Suppressor macrophage treated with lipopolysaccharide for 1 hour (primary cell): Measurements from ENCODE around the gene FGF14.

Experiments
- DNase-seq, 3 donors: peaks; one replicate each; pipeline ENCODE4 v3.0.0-alpha.2; 2020 to 2022

The FGF14 gene

GRCh38 chr13:101970341-101970740, 431.5 kb downstream of the FGF14 start:
- no peak for DNase-seq

GRCh38 chr13:101967781-101968180, 434.1 kb downstream of the FGF14 start:
- no peak for DNase-seq

GRCh38 chr13:101967216-101967615, 434.6 kb downstream of the FGF14 start:
- no peak for DNase-seq

GRCh38 chr13:101965096-101965495, 436.8 kb downstream of the FGF14 start:
- no peak for DNase-seq

GRCh38 chr13:101959016-101959415, 442.8 kb downstream of the FGF14 start:
- no peak for DNase-seq

GRCh38 chr13:101955764-101956163, 446.1 kb downstream of the FGF14 start:
- no peak for DNase-seq

GRCh38 chr13:101951114-101951513, 450.7 kb downstream of the FGF14 start:
- no peak for DNase-seq

- DNase-seq: no peak
These were observed 452.2 kb downstream of the FGF14 start for GRCh38 chr13:101949681-101950080.

- DNase-seq: no peak
These were observed 455.4 kb downstream of the FGF14 start for GRCh38 chr13:101946401-101946800.

- no peak for DNase-seq
These were observed 456.4 kb downstream of the FGF14 start for GRCh38 chr13:101945435-101945834.

- DNase-seq: no peak
These were observed 457.3 kb downstream of the FGF14 start for GRCh38 chr13:101944521-101944920.

- no peak for DNase-seq
These were observed 459.2 kb downstream of the FGF14 start for GRCh38 chr13:101942535-101943157.

GRCh38 chr13:101942038-101942437, 459.8 kb downstream of the FGF14 start:
- DNase-seq: no peak

- no peak for DNase-seq
These were observed 460.6 kb downstream of the FGF14 start for GRCh38 chr13:101941095-101941783.

GRCh38 chr13:101939370-101939769, 462.5 kb downstream of the FGF14 start:
- no peak for DNase-seq

GRCh38 chr13:101935828-101936227, 466.0 kb downstream of the FGF14 start:
- no peak for DNase-seq

GRCh38 chr13:101931186-101931585, 470.7 kb downstream of the FGF14 start:
- DNase-seq: no peak

- DNase-seq: no peak
These were observed 471.5 kb downstream of the FGF14 start for GRCh38 chr13:101930331-101930730.

GRCh38 chr13:101925731-101926130, 476.1 kb downstream of the FGF14 start:
- no peak for DNase-seq

GRCh38 chr13:101919541-101920181, 482.2 kb downstream of the FGF14 start:
- no peak for DNase-seq

GRCh38 chr13:101917833-101918661, 483.8 kb downstream of the FGF14 start:
- no peak for DNase-seq

GRCh38 chr13:101917475-101917810, 484.4 kb downstream of the FGF14 start:
- DNase-seq: no peak

GRCh38 chr13:101916775-101917474, 484.9 kb downstream of the FGF14 start:
- DNase-seq: no peak
